Type B pancreatic cell (in vitro differentiated cells): ENCODE results near the gene PAGE4. TPM values are rescaled to one million over a fixed set of nuclear protein-coding genes. Genes with fewer than 3 reads are reported as not detected.

Experiments used
- DNase-seq: peaks from one replicate; pipeline ENCODE4 v3.0.0; 2021; ENCODE audit warnings: mixed read lengths; ENCODE audit not compliant: unreplicated experiment; ENCODE audit errors: extremely low spot score
- H3K27ac Mint-ChIP-seq: 2 replicates; pipeline ENCODE4 v1.8.0; 2021; ENCODE audit warnings: mild to moderate bottlenecking, mixed read lengths
- H3K27me3 Mint-ChIP-seq: 2 replicates; pipeline ENCODE4 v1.8.0; 2021; ENCODE audit warnings: mixed read lengths
- H3K36me3 Mint-ChIP-seq: 2 replicates; pipeline ENCODE4 v1.8.0; 2021; ENCODE audit warnings: mixed read lengths
- H3K4me1 Mint-ChIP-seq: one replicate; pipeline ENCODE4 v1.8.0; 2021; ENCODE audit warnings: mixed read lengths; ENCODE audit not compliant: unreplicated experiment
- H3K4me3 Mint-ChIP-seq: 2 replicates; pipeline ENCODE4 v1.8.0; 2021; ENCODE audit warnings: mild to moderate bottlenecking, mixed read lengths
- H3K9me3 Mint-ChIP-seq: 2 replicates; pipeline ENCODE4 v1.8.0; 2021; ENCODE audit warnings: mixed read lengths
- CTCF ChIP-seq: fragments of 200-600 bp; sonication (generic); conservative IDR thresholded peaks from 2 replicates; pipeline ENCODE4 v1.5.0; 2021; ENCODE audit warnings: antibody characterized with exemption, mild to moderate bottlenecking
- long read RNA-seq: library from polyadenylated mRNA; unstranded; transcript quantifications from one replicate; pipeline ENCODE4 v2.0.0, GENCODE V29; 2020
- total RNA-seq: library from RNA; stranded (reverse); gene quantifications from 2 replicates; pipeline ENCODE4 v1.2.1, GENCODE V29; 2021; ENCODE audit warnings: low replicate concordance

PAGE4 gene
- not detected in 2 replicates for total RNA-seq
- long read RNA-seq: 0 reads

GRCh38 chrX:49829016-49829415 is at the start of gene PAGE4:
Gene PAGE4, plus strand, starts transcription at chrX:49829303. Its CDS starts 1,126 bp downstream, at chrX:49830429.
- Mint-ChIP-seq H3K4me1 (no peaks in the 10 kb centered on the region), H3K27ac (no peak within 1 kb of the TSS), H3K36me3 (no peaks in the 10 kb centered on the region), H3K4me3 (no peak within 1 kb of the TSS), H3K27me3 (no peaks in the 10 kb centered on the region), H3K9me3 (no peaks in the 10 kb centered on the region)
- no peak for DNase-seq
- no peak for TF ChIP-seq CTCF

GRCh38 chrX:49784747-49785280 is 44.3 kb upstream of the PAGE4 start:
- H3K4me1 Mint-ChIP-seq: no peaks in the 10 kb centered on the region
- no peak overlapping the region for H3K4me3 Mint-ChIP-seq
- TF ChIP-seq CTCF: no peak
- no peak overlapping the region for H3K27ac Mint-ChIP-seq
- H3K36me3 Mint-ChIP-seq: no peaks in the 10 kb centered on the region
- no peaks in the 10 kb centered on the region for H3K9me3 Mint-ChIP-seq
- H3K27me3 Mint-ChIP-seq: no peaks in the 10 kb centered on the region
- DNase-seq: no peak

- no peaks in the 10 kb centered on the region for H3K4me1 Mint-ChIP-seq
- TF ChIP-seq CTCF: no peak
- H3K36me3 Mint-ChIP-seq: no peaks in the 10 kb centered on the region
- no peak overlapping the region for H3K4me3 Mint-ChIP-seq
- no peak for DNase-seq
- H3K27ac Mint-ChIP-seq: no peak overlapping the region
- H3K27me3 Mint-ChIP-seq: no peaks in the 10 kb centered on the region
- no peaks in the 10 kb centered on the region for H3K9me3 Mint-ChIP-seq
These were observed 36.7 kb upstream of the PAGE4 start for GRCh38 chrX:49792376-49792775.

- no peaks in the 10 kb centered on the region for H3K4me1 Mint-ChIP-seq
- H3K27ac Mint-ChIP-seq: no peak overlapping the region
- H3K9me3 Mint-ChIP-seq: peaks cover 3% of the 10 kb centered on the region
- H3K27me3 Mint-ChIP-seq: no peaks in the 10 kb centered on the region
- H3K4me3 Mint-ChIP-seq: no peak overlapping the region
- TF ChIP-seq CTCF: no peak
- DNase-seq: no peak
- H3K36me3 Mint-ChIP-seq: no peaks in the 10 kb centered on the region
These were observed 35.4 kb upstream of the PAGE4 start for GRCh38 chrX:49793686-49794085.

- H3K36me3 Mint-ChIP-seq: no peaks in the 10 kb centered on the region
- H3K27ac Mint-ChIP-seq: no peak overlapping the region
- TF ChIP-seq CTCF: no peak
- H3K27me3 Mint-ChIP-seq: no peaks in the 10 kb centered on the region
- no peaks in the 10 kb centered on the region for H3K4me1 Mint-ChIP-seq
- no peak overlapping the region for H3K4me3 Mint-ChIP-seq
- DNase-seq: no peak
- peaks cover 3% of the 10 kb centered on the region for H3K9me3 Mint-ChIP-seq
These were observed 29.3 kb upstream of the PAGE4 start for GRCh38 chrX:49799828-49800227.
